Brain microvascular endothelial cell (primary cell): Measurements from ENCODE around the gene AKAP13.

Experiments
- DNase-seq: peaks from one replicate; pipeline ENCODE4 v3.0.0-alpha.2; 2020
- H3K27ac ChIP-seq: fragments of 250-450 bp; sonication (Bioruptor Pico); 2 replicates; pipeline ENCODE4 v1.5.1; 2020; ENCODE audit warnings: mild to moderate bottlenecking, moderate library complexity
- H3K27me3 ChIP-seq: fragments of 250-450 bp; sonication (Bioruptor Pico); replicated peaks from 2 replicates; pipeline ENCODE4 v1.5.1; 2020; ENCODE audit warnings: mild to moderate bottlenecking
- H3K36me3 ChIP-seq: fragments of 250-450 bp; sonication (Bioruptor Pico); replicated peaks from 2 replicates; pipeline ENCODE4 v1.5.1; 2020; ENCODE audit warnings: mild to moderate bottlenecking
- H3K4me3 ChIP-seq: 2 replicates; pipeline ENCODE4 v1.5.1; 2011; ENCODE audit warnings: low read depth, mild to moderate bottlenecking, control low read depth, low read length, moderate library complexity
- in situ Hi-C: cut with HindIII; loops from 2 replicates; pipeline ENCODE4 v1.10.0; 2017; ENCODE audit warnings: low sequenced_read_pairs, low pct_ligation_motif_present
- TF ChIP-seq, protein P1 (sequence below): IDR thresholded peaks from 2 replicates; pipeline ENCODE4 v1.5.1; 2011; ENCODE audit warnings: low read depth, mild to moderate bottlenecking, moderate library complexity, low read length, control low read depth, inconsistent platforms; ENCODE audit errors: missing control alignments

The AKAP13 gene

DNA sequence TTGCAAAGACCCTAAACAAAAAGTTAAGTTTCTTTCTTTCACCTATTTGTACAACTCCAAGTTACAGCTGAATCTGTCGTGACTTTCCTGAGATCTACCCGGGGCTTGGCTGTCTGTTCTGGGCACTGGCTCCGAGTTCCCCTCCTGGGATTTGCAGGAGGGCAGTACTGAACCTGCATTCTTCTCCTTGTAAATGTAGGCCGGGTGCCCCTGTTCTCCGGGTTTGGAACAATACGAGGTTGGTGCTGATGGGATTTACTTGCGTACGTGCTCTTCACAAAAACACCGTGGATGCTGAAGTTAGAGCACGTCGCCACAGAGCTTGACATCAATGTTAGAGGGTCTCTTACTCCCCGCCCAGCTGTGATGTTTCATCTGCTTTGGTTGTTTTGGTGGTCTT lies 366.2 kb downstream of the AKAP13 start:
- no peak overlapping the region for H3K4me3 ChIP-seq
- no peaks in the 10 kb centered on the region for H3K27me3 ChIP-seq
- TF ChIP-seq, protein P1, sequence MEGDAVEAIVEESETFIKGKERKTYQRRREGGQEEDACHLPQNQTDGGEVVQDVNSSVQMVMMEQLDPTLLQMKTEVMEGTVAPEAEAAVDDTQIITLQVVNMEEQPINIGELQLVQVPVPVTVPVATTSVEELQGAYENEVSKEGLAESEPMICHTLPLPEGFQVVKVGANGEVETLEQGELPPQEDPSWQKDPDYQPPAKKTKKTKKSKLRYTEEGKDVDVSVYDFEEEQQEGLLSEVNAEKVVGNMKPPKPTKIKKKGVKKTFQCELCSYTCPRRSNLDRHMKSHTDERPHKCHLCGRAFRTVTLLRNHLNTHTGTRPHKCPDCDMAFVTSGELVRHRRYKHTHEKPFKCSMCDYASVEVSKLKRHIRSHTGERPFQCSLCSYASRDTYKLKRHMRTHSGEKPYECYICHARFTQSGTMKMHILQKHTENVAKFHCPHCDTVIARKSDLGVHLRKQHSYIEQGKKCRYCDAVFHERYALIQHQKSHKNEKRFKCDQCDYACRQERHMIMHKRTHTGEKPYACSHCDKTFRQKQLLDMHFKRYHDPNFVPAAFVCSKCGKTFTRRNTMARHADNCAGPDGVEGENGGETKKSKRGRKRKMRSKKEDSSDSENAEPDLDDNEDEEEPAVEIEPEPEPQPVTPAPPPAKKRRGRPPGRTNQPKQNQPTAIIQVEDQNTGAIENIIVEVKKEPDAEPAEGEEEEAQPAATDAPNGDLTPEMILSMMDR = no peak
- H3K36me3 ChIP-seq = peaks cover 39% of the 10 kb centered on the region
- in situ Hi-C loops = no loop called here
- no peak for DNase-seq
- H3K27ac ChIP-seq = no peak overlapping the region

DNA sequence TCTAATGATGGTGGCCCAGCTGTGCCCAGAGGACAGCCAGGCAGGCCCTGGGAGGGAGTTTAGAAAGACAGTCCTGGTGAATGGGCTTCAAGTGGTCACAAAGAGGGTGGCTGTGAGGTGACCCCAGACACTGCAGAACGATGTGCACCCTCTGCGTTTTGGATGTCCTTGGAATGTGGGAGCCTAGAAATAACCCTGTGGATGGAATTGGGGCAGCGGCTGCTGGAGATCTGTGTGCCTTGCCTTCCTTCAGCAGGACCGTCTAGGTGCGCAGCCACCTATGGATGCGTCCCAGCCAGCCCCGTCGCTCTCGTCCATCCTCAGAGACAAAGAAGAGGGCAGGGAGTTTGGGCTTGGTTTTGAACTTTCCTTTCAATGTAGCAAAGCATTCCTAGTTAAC lies 367.8 kb downstream of the AKAP13 start:
- H3K27me3 ChIP-seq = no peaks in the 10 kb centered on the region
- no peak for DNase-seq
- peaks cover 37% of the 10 kb centered on the region for H3K36me3 ChIP-seq
- H3K4me3 ChIP-seq = no peak overlapping the region
- no peak overlapping the region for H3K27ac ChIP-seq
- in situ Hi-C loops = no loop called here
- TF ChIP-seq, protein P1 = no peak

DNA sequence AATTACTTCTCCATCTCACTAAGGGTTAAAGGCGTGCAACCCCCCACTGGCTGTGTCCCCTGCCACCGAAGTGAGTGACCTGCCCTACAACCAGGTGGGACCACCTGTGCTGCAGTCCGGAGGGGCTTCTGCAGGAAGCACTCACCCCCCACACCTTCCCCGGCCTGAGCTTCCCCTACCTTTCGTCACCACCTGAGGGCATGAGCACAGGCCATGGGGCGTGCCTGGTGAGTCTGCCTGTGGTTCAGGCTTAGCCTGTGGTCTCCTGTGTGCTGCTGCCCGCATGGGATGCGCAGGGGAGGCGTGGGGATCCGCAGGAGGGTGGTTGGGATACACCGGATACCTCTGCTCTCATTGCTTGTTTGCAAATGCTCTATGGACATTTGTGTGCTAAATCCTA lies 368.3 kb downstream of the AKAP13 start:
- no peak overlapping the region for H3K4me3 ChIP-seq
- no peak overlapping the region for H3K27ac ChIP-seq
- in situ Hi-C loops = no loop called here
- H3K36me3 ChIP-seq = peaks cover 32% of the 10 kb centered on the region
- H3K27me3 ChIP-seq = no peaks in the 10 kb centered on the region
- no peak for DNase-seq
- TF ChIP-seq, protein P1 = no peak

DNA sequence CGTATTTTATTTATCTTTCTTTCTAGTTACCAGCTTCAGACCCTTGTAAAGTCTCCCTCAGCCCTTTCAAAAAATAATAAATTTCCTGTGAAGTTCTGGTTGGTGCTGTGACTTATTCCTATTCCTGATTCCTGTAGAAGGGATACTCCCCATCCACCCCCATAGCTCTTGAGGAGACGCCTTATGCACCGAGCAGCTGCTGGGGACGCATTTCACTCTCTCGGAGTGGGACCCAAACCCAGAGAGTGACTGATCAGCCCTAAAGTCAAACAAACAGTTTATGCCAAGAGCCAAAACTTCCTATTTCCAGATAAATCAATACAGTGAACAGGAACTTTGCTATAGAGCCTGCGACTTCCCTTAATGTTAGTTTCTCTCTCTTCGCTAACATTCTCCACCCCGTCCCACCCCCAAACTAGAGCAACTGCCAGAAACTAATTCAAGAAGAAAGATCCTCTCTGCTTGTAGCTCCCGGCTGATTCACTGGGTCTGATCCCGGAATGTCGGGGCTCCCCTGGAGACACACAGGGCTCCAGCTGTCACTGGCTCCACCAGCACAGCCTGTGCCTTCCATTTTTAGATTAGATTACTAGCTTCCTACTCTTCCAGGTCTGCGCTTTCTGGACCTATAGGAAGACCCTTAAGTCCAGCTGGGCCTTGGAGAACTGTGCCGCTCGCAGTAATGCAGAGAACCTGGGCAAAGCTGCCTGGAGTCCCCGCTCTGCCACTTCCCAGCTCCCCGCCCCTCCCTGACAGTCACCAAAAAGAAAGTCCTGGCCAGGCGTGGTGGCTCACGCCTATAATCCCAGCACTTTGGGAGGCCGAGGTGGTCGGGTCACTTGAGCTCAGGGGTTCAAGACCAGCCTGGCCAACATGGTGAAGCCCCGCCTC lies 369.1 kb downstream of the AKAP13 start:
- in situ Hi-C loops = no loop called here
- no peak for DNase-seq
- H3K36me3 ChIP-seq = peaks cover 26% of the 10 kb centered on the region
- H3K27ac ChIP-seq = no peak overlapping the region
- no peaks in the 10 kb centered on the region for H3K27me3 ChIP-seq
- TF ChIP-seq, protein P1 = no peak
- no peak overlapping the region for H3K4me3 ChIP-seq

DNA sequence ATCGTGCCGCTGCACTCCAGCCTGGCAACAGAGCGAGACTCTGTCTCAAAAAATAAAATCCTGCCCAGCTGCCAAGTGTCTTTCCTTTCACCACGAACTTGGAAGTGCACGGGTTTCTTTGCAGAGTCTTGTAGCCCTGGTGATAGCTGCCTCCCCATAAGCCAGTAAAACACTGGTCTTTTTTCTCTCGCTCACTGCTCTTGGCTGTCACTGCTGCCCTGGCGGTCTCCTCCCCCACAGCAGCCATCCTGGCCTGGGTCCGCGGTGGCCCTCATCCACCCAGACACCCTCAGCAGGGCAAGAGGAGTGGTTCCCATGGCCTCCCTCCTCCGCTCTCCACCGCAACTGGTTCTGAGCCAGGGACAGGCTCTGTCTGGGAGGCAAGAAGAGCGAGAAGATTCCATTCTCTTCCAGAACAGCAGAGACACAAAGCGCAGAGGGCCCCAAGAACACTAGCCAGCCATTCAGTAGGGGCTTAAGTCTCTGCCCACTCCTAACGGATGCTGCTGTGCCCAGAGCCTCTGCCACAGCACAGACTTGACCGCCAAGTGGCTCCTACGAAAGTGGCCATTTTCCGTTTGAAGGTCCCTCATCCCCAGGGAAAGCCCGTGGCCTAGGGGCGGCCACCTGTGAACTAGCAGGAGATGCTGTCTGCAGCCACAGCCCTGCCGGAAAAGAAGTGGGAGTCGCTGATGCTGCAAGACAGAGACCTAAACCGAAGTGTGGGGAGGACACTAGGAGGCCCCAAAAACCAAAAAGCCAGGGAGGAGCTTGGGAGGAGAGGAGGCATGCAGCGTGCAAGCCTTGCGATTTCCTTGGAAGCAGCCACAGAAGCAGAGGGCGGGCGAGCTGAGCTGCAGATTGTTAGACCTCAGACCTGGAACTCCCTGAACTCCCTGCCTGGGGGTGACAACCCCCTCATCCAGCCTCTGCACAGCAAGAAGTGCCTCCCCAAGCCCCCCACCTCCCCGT lies 370.2 kb downstream of the AKAP13 start:
- Histone ChIP-seq H3K27ac (no peak overlapping the region), H3K27me3 (no peaks in the 10 kb centered on the region), H3K36me3 (peaks cover 15% of the 10 kb centered on the region), H3K4me3 (no peak overlapping the region)
- TF ChIP-seq, protein P1 = no peak
- in situ Hi-C loops = no loop called here
- DNase-seq = peak; percentile 18
